GM19043 (cell line): ENCODE data around the gene KPNA4.
"Not testable (repeated sequence)": the region's sequence is repeated elsewhere in the genome, so short reads cannot be mapped to it uniquely, and the experiment has no call there.

Experiments
- ATAC-seq: cut with Tn5 transposase; IDR thresholded peaks from one replicate; pipeline ENCODE4 v1.9.1; 2021; ENCODE audit warnings: low read depth; ENCODE audit not compliant: unreplicated experiment

The KPNA4 gene

GRCh38 chr3:160573955-160574525, 8.7 kb upstream of the KPNA4 start:
- ATAC-seq = not testable (repeated sequence)

GRCh38 chr3:160569894-160570652, 4.7 kb upstream of the KPNA4 start:
- no peak for ATAC-seq

GRCh38 chr3:160568989-160569388, 3.6 kb upstream of the KPNA4 start:
- no peak for ATAC-seq

GRCh38 chr3:160567774-160568173, 2.4 kb upstream of the KPNA4 start:
- ATAC-seq = no peak

GRCh38 chr3:160566499-160566898, 1.1 kb upstream of the KPNA4 start:
- no peak for ATAC-seq

- ATAC-seq = peak; percentile 33
These were observed 376 bp downstream of the KPNA4 start for GRCh38 chr3:160564949-160565441.

- no peak for ATAC-seq
These were observed 986 bp downstream of the KPNA4 start for GRCh38 chr3:160564258-160564911.

- ATAC-seq = no peak
These were observed 2.4 kb downstream of the KPNA4 start for GRCh38 chr3:160562952-160563351.

- no peak for ATAC-seq
These were observed 7.8 kb downstream of the KPNA4 start for GRCh38 chr3:160557571-160557970.

GRCh38 chr3:160556141-160556540, 9.2 kb downstream of the KPNA4 start:
- no peak for ATAC-seq

GRCh38 chr3:160554980-160555379, 10.4 kb downstream of the KPNA4 start:
- ATAC-seq = no peak

GRCh38 chr3:160553827-160554226, 11.5 kb downstream of the KPNA4 start:
- ATAC-seq = no peak

GRCh38 chr3:160546727-160547126, 18.6 kb downstream of the KPNA4 start:
- no peak for ATAC-seq

GRCh38 chr3:160545504-160545871, 19.9 kb downstream of the KPNA4 start:
- ATAC-seq = no peak

- ATAC-seq = no peak
These were observed 20.4 kb downstream of the KPNA4 start for GRCh38 chr3:160544844-160545503.

- ATAC-seq = no peak
These were observed 24.8 kb downstream of the KPNA4 start for GRCh38 chr3:160540551-160540950.

GRCh38 chr3:160538895-160539294, 26.5 kb downstream of the KPNA4 start:
- ATAC-seq = no peak

GRCh38 chr3:160537729-160538128, 27.6 kb downstream of the KPNA4 start:
- ATAC-seq = no peak

GRCh38 chr3:160532371-160532770, 33.0 kb downstream of the KPNA4 start:
- ATAC-seq = no peak

- ATAC-seq = no peak
These were observed 34.1 kb downstream of the KPNA4 start for GRCh38 chr3:160531311-160531710.

GRCh38 chr3:160516391-160516790, 49.0 kb downstream of the KPNA4 start:
- ATAC-seq = not testable (repeated sequence)
